ENCODE results near the gene BTF3L4.

BTF3L4 gene

GRCh38 chr1:52127181-52128180, 71.4 kb downstream of the BTF3L4 start:
- DNase-seq: peak; percentile 9 to 21

DNA sequence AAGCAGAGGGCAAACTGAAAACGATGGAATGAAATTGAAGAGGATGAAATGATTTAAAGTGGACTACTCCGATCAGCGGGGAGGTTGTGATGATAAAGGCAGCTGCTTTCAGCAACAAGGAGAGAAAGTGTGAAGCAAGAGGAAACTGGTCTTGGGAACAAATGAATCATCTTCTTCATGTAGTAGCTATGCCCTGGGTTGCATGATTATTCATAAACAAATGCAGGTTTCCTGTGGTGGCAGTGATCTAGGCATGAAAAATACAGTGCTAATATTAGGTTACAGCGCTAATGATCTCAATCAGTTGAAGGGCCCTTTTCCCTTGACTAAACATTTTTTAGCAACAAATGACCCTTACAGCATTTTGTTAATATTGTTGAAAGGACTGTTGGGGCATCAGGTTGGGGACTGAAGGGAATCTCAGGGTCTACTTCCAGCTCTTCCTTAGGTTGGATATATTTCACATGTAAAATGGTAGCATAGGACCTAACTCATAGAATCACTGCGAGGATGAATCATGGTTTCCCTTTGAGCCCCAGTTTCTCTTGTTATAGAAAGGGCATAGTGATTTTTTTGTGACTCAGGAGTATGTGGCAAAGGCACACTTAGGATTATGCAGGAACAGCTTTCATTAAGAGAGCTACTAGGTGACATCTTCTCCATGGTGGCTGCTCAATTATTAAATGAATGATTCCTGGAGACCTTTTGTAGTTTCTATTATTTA, 83.9 kb downstream of the BTF3L4 start:
- DNase-seq: peak in 1 of 2 experiments; percentile 23

Measured in activated CD4-positive, alpha-beta T cell treated with anti-CD3 and anti-CD28 coated beads, Interleukin-2, amount 50 U/mL, for 48 hours (primary cell).